Stomach smooth muscle (tissue), 2 donors: ENCODE data around the gene CCL2.

Experiments
- H3K27ac ChIP-seq: one replicate; pipeline ENCODE4 v1.7.0; 2013; ENCODE audit warnings: mild to moderate bottlenecking, low read length, inconsistent platforms
- H3K27me3 ChIP-seq, 2 donors: one replicate each; pipeline ENCODE4 v1.7.0; 2013; ENCODE audit warnings: low read length in 2 of 2; ENCODE audit not compliant: insufficient read depth in 2 of 2, control insufficient read depth in 1 of 2
- H3K36me3 ChIP-seq, 2 donors: one replicate each; pipeline ENCODE4 v1.7.0; 2013; ENCODE audit warnings: low read length in 2 of 2; ENCODE audit not compliant: control insufficient read depth in 2 of 2, insufficient read depth in 2 of 2
- H3K4me1 ChIP-seq: one replicate; pipeline ENCODE4 v1.7.0; 2013; ENCODE audit warnings: low read length; ENCODE audit not compliant: control insufficient read depth, insufficient read depth
- H3K4me3 ChIP-seq, 2 donors: one replicate each; pipeline ENCODE4 v1.7.0; 2013; ENCODE audit warnings: low read length in 2 of 2
- H3K9ac ChIP-seq, 2 donors: one replicate each; pipeline ENCODE4 v1.7.0; 2013; ENCODE audit warnings: low read length in 2 of 2, mild to moderate bottlenecking in 1 of 2
- H3K9me3 ChIP-seq, 2 donors: one replicate each; pipeline ENCODE4 v1.7.0; 2013; ENCODE audit warnings: low read length in 2 of 2; ENCODE audit not compliant: control insufficient read depth in 2 of 2
- donor health status: healthy.
- donor health status: Pancreatic carcinoma.

Gene CCL2

GRCh38 chr17:34254651-34255380 is at the start of gene CCL2:
Gene CCL2, plus strand, starts transcription at chr17:34255285. Its CDS starts 65 bp downstream, at chr17:34255350.
- H3K27me3 ChIP-seq: no peaks in the 10 kb centered on the region
- H3K4me1 ChIP-seq: peaks cover 63% of the 10 kb centered on the region
- peak within 1 kb of the TSS; percentile 56 to 72 for H3K9ac ChIP-seq
- peak within 1 kb of the TSS; percentile 75 for H3K27ac ChIP-seq
- no peaks in the 10 kb centered on the region for H3K9me3 ChIP-seq
- H3K4me3 ChIP-seq: peak within 1 kb of the TSS; percentile 51 to 75
- H3K36me3 ChIP-seq: no peaks in the 10 kb centered on the region

DNA sequence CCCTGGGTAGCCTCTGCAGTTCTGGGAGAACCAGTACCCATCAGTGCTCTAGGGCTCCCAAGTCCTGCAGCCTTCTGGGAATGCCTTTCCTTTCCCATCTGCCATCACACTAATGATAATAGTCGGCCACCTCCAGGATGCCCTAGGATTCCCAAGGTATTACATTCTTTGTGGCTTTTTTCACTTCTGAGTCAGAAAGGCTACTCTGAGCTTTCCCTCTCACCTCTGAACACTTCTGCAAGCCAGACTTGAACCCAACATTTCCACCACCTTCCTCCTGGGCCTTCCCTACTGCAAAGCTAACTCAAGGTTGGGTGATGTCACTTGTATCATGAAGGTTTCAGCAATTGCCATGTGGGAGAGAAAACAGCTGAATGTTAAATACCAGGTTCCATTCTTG is 49.7 kb upstream of the CCL2 start:
- Histone ChIP-seq H3K4me3 (no peak overlapping the region), H3K9ac (no peak overlapping the region), H3K27me3 (no peaks in the 10 kb centered on the region), H3K9me3 (peaks cover 0 to 4% of the 10 kb centered on the region in 2 donors), H3K36me3 (no peaks in the 10 kb centered on the region), H3K27ac (no peak overlapping the region), H3K4me1 (peaks cover 3% of the 10 kb centered on the region)

GRCh38 chr17:34206569-34206968 is 48.5 kb upstream of the CCL2 start:
- Histone ChIP-seq H3K4me1 (peaks cover 3% of the 10 kb centered on the region), H3K27ac (no peak overlapping the region)

GRCh38 chr17:34207572-34207971 is 47.5 kb upstream of the CCL2 start:
- H3K4me3 ChIP-seq: no peak overlapping the region
- H3K9ac ChIP-seq: no peak overlapping the region
- no peak overlapping the region for H3K27ac ChIP-seq
- H3K36me3 ChIP-seq: no peaks in the 10 kb centered on the region
- no peaks in the 10 kb centered on the region for H3K27me3 ChIP-seq
- peaks cover 0 to 4% of the 10 kb centered on the region in 2 donors for H3K9me3 ChIP-seq
- peaks cover 3% of the 10 kb centered on the region for H3K4me1 ChIP-seq

More at GRCh38 chr17:34206569-34206968, 48.5 kb upstream of the CCL2 start:
- H3K9ac ChIP-seq: no peak overlapping the region
- no peak overlapping the region for H3K4me3 ChIP-seq
- H3K27me3 ChIP-seq: no peaks in the 10 kb centered on the region
- H3K9me3 ChIP-seq: peaks cover 0 to 4% of the 10 kb centered on the region in 2 donors
- H3K36me3 ChIP-seq: no peaks in the 10 kb centered on the region

- Histone ChIP-seq H3K27me3 (no peaks in the 10 kb centered on the region), H3K4me1 (no peaks in the 10 kb centered on the region), H3K9ac (no peak overlapping the region), H3K36me3 (no peaks in the 10 kb centered on the region), H3K9me3 (no peaks in the 10 kb centered on the region), H3K4me3 (no peak overlapping the region), H3K27ac (no peak overlapping the region)
These were observed 36.3 kb upstream of the CCL2 start for GRCh38 chr17:34218748-34219147.

DNA sequence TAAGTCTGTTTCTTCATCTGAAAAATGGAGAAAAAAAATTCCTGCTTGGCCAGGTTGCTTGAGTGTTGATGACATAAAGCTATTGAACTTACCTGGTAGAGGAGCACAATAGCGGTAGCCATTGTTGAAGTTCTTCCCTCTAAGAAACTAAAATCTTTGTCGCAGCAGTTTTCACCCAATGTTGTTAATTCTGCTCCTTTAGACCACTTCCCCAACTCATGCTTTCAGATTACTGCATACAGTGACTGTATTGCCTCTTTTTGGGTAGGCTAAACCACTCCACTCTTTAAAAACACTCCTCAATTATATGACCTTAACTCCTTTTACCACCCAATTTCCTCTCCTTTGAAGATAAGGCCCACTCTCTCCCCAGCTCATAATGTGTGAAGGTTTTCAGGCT is 35.7 kb upstream of the CCL2 start:
- Histone ChIP-seq H3K4me1 (no peaks in the 10 kb centered on the region), H3K27ac (no peak overlapping the region), H3K9me3 (no peaks in the 10 kb centered on the region), H3K4me3 (no peak overlapping the region), H3K27me3 (no peaks in the 10 kb centered on the region), H3K9ac (no peak overlapping the region), H3K36me3 (no peaks in the 10 kb centered on the region)

GRCh38 chr17:34220045-34220751 is 34.9 kb upstream of the CCL2 start:
- Histone ChIP-seq H3K36me3 (no peaks in the 10 kb centered on the region), H3K9ac (no peak overlapping the region), H3K27ac (no peak overlapping the region), H3K4me3 (no peak overlapping the region), H3K9me3 (no peaks in the 10 kb centered on the region), H3K27me3 (no peaks in the 10 kb centered on the region), H3K4me1 (no peaks in the 10 kb centered on the region)

DNA sequence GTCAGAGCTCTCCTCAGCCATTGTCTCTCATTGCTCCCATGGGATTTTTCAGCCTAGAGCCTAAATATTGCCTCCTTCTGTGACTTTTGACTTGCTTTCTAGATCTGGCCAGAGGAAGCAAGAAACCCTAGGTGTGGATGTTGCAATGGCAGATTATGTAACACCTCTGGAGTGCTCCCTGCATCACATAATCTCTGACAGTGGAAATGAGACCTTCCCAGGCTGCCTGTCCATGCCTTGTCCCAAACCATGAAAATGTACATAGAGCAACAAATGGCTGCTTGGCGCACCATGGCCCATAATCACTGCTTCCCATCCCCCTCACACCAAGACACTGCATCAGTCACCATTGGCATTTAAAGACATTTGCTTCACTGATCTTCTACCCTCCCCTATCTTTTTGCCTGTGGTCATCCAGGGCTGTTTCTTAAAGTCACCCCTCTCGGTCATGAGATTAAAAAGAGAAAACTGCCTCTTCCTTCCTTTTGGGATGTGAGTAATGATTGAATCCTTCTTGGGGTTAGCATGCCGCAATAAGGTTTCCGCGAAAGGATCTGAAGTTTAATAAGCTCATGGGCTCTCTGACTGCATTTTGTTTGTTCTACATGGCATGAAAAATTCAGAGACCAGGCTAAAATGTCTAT is 34.2 kb upstream of the CCL2 start:
- H3K36me3 ChIP-seq: no peaks in the 10 kb centered on the region
- no peaks in the 10 kb centered on the region for H3K27me3 ChIP-seq
- no peak overlapping the region for H3K27ac ChIP-seq
- no peaks in the 10 kb centered on the region for H3K4me1 ChIP-seq
- H3K4me3 ChIP-seq: no peak overlapping the region
- H3K9me3 ChIP-seq: no peaks in the 10 kb centered on the region
- no peak overlapping the region for H3K9ac ChIP-seq

GRCh38 chr17:34221411-34221810 is 33.7 kb upstream of the CCL2 start:
- Histone ChIP-seq H3K27me3 (no peaks in the 10 kb centered on the region), H3K4me1 (no peaks in the 10 kb centered on the region), H3K9ac (no peak overlapping the region), H3K36me3 (no peaks in the 10 kb centered on the region), H3K9me3 (no peaks in the 10 kb centered on the region), H3K27ac (no peak overlapping the region), H3K4me3 (no peak overlapping the region)

DNA sequence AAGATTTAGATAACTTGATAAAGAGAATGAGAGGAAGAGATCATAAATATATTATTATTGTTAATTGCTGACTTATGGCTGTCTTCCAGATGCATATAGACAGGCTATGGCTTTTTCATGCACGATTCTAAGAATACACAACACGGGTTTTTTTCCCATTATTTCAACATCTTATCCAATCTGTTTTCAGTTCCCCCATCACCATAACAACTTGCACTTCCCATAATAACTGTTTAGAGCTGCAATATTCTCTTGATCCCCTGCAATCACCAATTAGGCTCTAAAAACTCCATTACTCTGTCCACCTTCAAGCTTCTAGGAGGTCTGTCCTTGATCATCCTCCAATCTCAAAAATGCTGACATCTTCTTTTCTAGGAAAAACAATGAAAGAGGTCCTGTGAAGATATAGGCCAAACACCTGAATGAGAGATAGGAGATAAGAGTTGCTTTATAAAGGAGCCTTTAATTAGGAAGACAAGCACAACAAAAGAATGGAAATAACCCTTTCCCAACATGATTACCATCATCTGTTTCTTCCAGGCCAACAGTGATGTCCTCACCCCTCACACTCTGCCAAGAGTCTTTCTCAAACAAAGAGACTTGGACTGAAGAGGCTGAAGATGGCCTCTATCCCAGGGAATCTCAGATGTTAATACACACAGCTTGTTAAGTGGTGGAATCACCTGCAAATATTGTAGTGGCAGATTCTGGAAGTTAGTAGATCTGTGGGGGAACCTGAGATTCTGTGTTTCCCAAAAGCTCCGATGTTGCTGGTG is 32.2 kb upstream of the CCL2 start:
- Histone ChIP-seq H3K4me3 (no peak overlapping the region), H3K27ac (no peak overlapping the region), H3K9ac (no peak overlapping the region), H3K4me1 (no peaks in the 10 kb centered on the region), H3K36me3 (no peaks in the 10 kb centered on the region), H3K27me3 (no peaks in the 10 kb centered on the region), H3K9me3 (no peaks in the 10 kb centered on the region)
